SK-N-SH (cell line): ENCODE results near the gene ASB7. TPM values are rescaled to one million over a fixed set of nuclear protein-coding genes. Genes with fewer than 3 reads are reported as not detected.

ENCODE experiments used
- CTCF ChIA-PET: fragments of 300-600, 350-600 bp; formaldehyde crosslinking; extraction: SDS; loops from one replicate; lab custom pipeline; 2021; lab: Yijun Ruan, JAX
- POLR2A ChIA-PET: fragments of 350-600 bp; sonication (Branson Sonifier 250); formaldehyde crosslinking; extraction: SDS; loops from one replicate; lab custom pipeline; 2020; ENCODE audit warnings: antibody characterized with exemption, inconsistent platforms; lab: Yijun Ruan, JAX
- DNase-seq: peaks from one replicate; pipeline ENCODE4 v3.0.0; 2012
- H2AFZ ChIP-seq: fragments of 200-600 bp; sonication (generic); 2 replicates; pipeline ENCODE4 v1.8.1; 2016; ENCODE audit warnings: antibody characterized with exemption, mild to moderate bottlenecking, low read depth
- H3F3A ChIP-seq: fragments of 200-600 bp; sonication (generic); replicated peaks from 2 replicates; pipeline ENCODE3; 2016; ENCODE audit warnings: antibody characterized with exemption, mild to moderate bottlenecking; ENCODE audit not compliant: insufficient read depth
- H3K27ac ChIP-seq, 2 experiments: fragments of 200-500 bp in 1 of 2; fragments of 200-600 bp in 1 of 2; sonication (Bioruptor generic) in 1 of 2; sonication (generic), shearing (Covaris generic) in 1 of 2; 2 replicates each; pipeline versions ENCODE4 v1.5.1 to v1.6.1; 2014 to 2016; ENCODE audit warnings: low read depth in 2 of 2, inconsistent platforms in 1 of 2, low read length in 1 of 2, mild to moderate bottlenecking in 1 of 2, mixed read lengths in 1 of 2
- H3K27me3 ChIP-seq: fragments of 200-600 bp; sonication (generic), shearing (Covaris generic); 2 replicates; pipeline ENCODE4 v1.6.1; 2016; ENCODE audit warnings: mixed run types; ENCODE audit not compliant: insufficient read depth
- H3K36me3 ChIP-seq, 2 experiments: fragments of 200-500 bp in 1 of 2; fragments of 200-600 bp in 1 of 2; sonication (Bioruptor generic) in 1 of 2; sonication (generic) in 1 of 2; replicated peaks in 1 of 2; 2 replicates each; pipeline versions ENCODE3 to v1.5.1; 2014 to 2016; ENCODE audit warnings: low read length in 1 of 2, mild to moderate bottlenecking in 1 of 2; ENCODE audit not compliant: insufficient read depth in 2 of 2, control insufficient read depth in 1 of 2
- H3K4me1 ChIP-seq, 2 experiments: fragments of 200-500 bp in 1 of 2; fragments of 200-600 bp in 1 of 2; sonication (Bioruptor generic) in 1 of 2; sonication (generic), shearing (Covaris generic) in 1 of 2; 2 replicates each; pipeline versions ENCODE4 v1.5.1 to v1.6.1; 2014 to 2016; ENCODE audit warnings: low read depth in 1 of 2, low read length in 1 of 2, mixed run types in 1 of 2; ENCODE audit not compliant: insufficient read depth in 2 of 2, control insufficient read depth in 1 of 2
- H3K4me2 ChIP-seq: fragments of 200-600 bp; sonication (generic), shearing (Covaris generic); 2 replicates; pipeline ENCODE4 v1.6.1; 2017; ENCODE audit warnings: mixed run types
- H3K4me3 ChIP-seq, 2 experiments: fragments of 200-500 bp in 1 of 2; fragments of 200-600 bp in 1 of 2; sonication (Bioruptor generic) in 1 of 2; sonication (generic), shearing (Covaris generic) in 1 of 2; 2 replicates each; pipeline versions ENCODE4 v1.5.1 to v1.8.1; 2014 to 2016; ENCODE audit warnings: low read depth in 2 of 2, inconsistent platforms in 1 of 2, low read length in 1 of 2, mild to moderate bottlenecking in 1 of 2, mixed read lengths in 1 of 2, moderate library complexity in 1 of 2
- H3K79me2 ChIP-seq: fragments of 200-600 bp; sonication (generic); 2 replicates; pipeline ENCODE4 v1.8.1; 2017; ENCODE audit warnings: mild to moderate bottlenecking; ENCODE audit not compliant: insufficient read depth
- H3K9ac ChIP-seq: fragments of 200-600 bp; sonication (generic); 2 replicates; pipeline ENCODE4 v1.6.1; 2017; ENCODE audit warnings: mixed run types
- H3K9me2 ChIP-seq: fragments of 200-600 bp; sonication (generic); 2 replicates; pipeline ENCODE4 v1.6.1; 2017; ENCODE audit warnings: mixed run types
- H3K9me3 ChIP-seq: fragments of 200-600 bp; sonication (generic); 2 replicates; pipeline ENCODE4 v1.6.1; 2017; ENCODE audit warnings: mixed run types, mild to moderate bottlenecking, moderate library complexity
- H4K20me1 ChIP-seq: fragments of 200-600 bp; sonication (generic); 2 replicates; pipeline ENCODE4 v1.6.1; 2017; ENCODE audit warnings: mild to moderate bottlenecking, mixed run types; ENCODE audit not compliant: insufficient read depth
- CHD2 ChIP-seq: fragments of 150-350 bp; IDR thresholded peaks from 2 replicates; pipeline ENCODE4 v1.6.1; 2018; ENCODE audit warnings: low read length; ENCODE audit not compliant: partially characterized antibody
- EZH2phosphoT487 ChIP-seq: fragments of 200-600 bp; sonication (generic); IDR thresholded peaks from 2 replicates; pipeline ENCODE4 v1.6.1; 2017; ENCODE audit warnings: low read depth, mixed run types, mild to moderate bottlenecking, antibody characterized with exemption, moderate library complexity, borderline replicate concordance
- FOSL2 ChIP-seq: IDR thresholded peaks from 2 replicates; pipeline ENCODE4 v1.4.0; 2012; ENCODE audit warnings: low read depth, mild to moderate bottlenecking, moderate library complexity, borderline replicate concordance
- FOXJ3 ChIP-seq: sonication (generic); formaldehyde crosslinking; IDR thresholded peaks from 2 replicates; pipeline ENCODE4 v1.5.1; 2020; ENCODE audit warnings: mild to moderate bottlenecking, missing genetic modification reagents
- GABPA ChIP-seq: IDR thresholded peaks from 2 replicates; pipeline ENCODE4 v1.4.0; 2012; ENCODE audit warnings: low read depth, mild to moderate bottlenecking
- JUND ChIP-seq: IDR thresholded peaks from 2 replicates; pipeline ENCODE4 v1.4.0; 2012
- MXI1 ChIP-seq: IDR thresholded peaks from 2 replicates; pipeline ENCODE4 v1.6.1; 2012; ENCODE audit warnings: mild to moderate bottlenecking, low read depth, low read length, improper control_type of control experiment
- NRF1 ChIP-seq: IDR thresholded peaks from 2 replicates; pipeline ENCODE4 v1.6.1; 2012; ENCODE audit warnings: low read depth, mild to moderate bottlenecking, low read length
- RAD21 ChIP-seq: IDR thresholded peaks from 2 replicates; pipeline ENCODE4 v1.6.1; 2012; ENCODE audit warnings: mild to moderate bottlenecking, low read length
- RFX5 ChIP-seq: IDR thresholded peaks from 2 replicates; pipeline ENCODE4 v1.6.1; 2012; ENCODE audit warnings: mild to moderate bottlenecking, improper control_type of control experiment, low read length
- RXRA ChIP-seq: IDR thresholded peaks from 2 replicates; pipeline ENCODE4 v1.4.0; 2012; ENCODE audit warnings: low read depth, mild to moderate bottlenecking, borderline replicate concordance
- TCF12 ChIP-seq: IDR thresholded peaks from 2 replicates; pipeline ENCODE4 v1.4.0; 2012
- WGBS: methylation state at CpG from one replicate; pipeline ENCODE4 v1.1.6; 2017; ENCODE audit warnings: low lambda C conversion rate; 5-methylcytosine and 5-hydroxymethylcytosine counted together
- polyA plus RNA-seq, 3 experiments: library from polyadenylated mRNA; depleted of rRNA; stranded (reverse); fragments of >200 nt; gene quantifications; 2 replicates each; pipeline ENCODE4 v1.2.3, GENCODE V29; 2012
- TF ChIP-seq, protein P1 (sequence below): IDR thresholded peaks from 2 replicates; pipeline ENCODE4 v1.4.0; 2012; ENCODE audit warnings: low read depth, borderline replicate concordance
- TF ChIP-seq, protein P2 (sequence below): IDR thresholded peaks from 2 replicates; pipeline ENCODE4 v1.4.0; 2012; ENCODE audit warnings: low read depth, borderline replicate concordance
- TF ChIP-seq, protein P3 (sequence below): fragments of 150-350 bp; IDR thresholded peaks from 2 replicates; pipeline ENCODE4 v1.6.1; 2016; ENCODE audit warnings: mild to moderate bottlenecking, low read depth, low read length
- TF ChIP-seq, protein P4 (sequence below): IDR thresholded peaks from 2 replicates; pipeline ENCODE4; 2012

Gene ASB7
- polyA plus RNA-seq, 1 of the 3 experiments (the other 2 are of a cell fraction) = 6.1 TPM

DNA sequence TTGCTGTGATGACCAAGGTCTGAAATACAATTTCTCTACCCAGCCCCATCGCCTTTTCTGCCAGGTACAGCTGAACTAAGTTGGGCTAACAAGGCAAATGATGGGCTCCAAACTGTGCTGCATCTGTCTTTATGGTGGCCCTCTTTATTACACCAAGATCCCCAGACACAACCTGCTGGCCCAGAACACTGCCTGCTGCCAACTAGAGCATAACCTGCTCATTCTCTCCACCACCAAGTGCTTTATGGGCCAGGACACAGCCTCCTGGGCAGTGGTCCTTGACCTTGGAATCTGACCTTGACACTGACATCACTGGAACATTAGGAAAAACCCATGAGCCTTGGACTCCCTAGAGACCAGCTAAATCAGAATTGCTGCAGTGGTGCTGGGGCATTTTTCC is 3.7 kb upstream of the ASB7 start (continued):
- TF ChIP-seq MXI1 = no peak
- TF ChIP-seq TCF12 = no peak
- TF ChIP-seq JUND = no peak

DNA sequence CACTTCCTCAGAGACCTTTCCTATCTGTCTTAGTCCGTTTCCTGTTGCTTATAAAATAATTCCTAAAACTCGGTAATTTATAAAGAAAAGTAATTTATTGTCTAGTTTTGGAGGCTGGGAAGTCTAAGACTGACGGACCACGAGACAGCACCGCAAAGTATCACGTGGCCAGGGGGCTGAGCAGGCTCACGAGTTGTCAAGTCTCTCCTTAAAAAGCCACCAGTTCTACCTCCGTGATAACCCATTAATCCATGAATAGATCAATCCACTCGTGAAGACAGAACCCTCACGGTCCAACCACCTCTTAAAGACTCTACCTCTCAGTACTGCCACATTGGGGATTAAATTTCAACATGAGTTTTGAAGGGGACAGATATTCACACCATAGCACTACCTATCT is 1.2 kb upstream of the ASB7 start:
- no peaks in the 10 kb centered on the region for H3K9me2 ChIP-seq
- no peak for DNase-seq
- WGBS = 5% methylated on average over 10 of the region's 10 CpGs
- H3K79me2 ChIP-seq = peaks cover 88% of the 10 kb centered on the region
- no peaks in the 10 kb centered on the region for H4K20me1 ChIP-seq
- CTCF ChIA-PET = interaction anchor here (0.9 to 3.5 kb wide), 2 partner anchors 251 to 259 kb away, joined by 4 to 18 read pairs; no protein-coding TSS in a partner anchor
- no peaks in the 10 kb centered on the region for H3K27me3 ChIP-seq
- H3K4me1 ChIP-seq = peaks cover 5 to 23% of the 10 kb centered on the region in 2 experiments; a peak in 3 of 4 replicates
- TF ChIP-seq MXI1 = peak; percentile 56
- TF ChIP-seq, protein P1, sequence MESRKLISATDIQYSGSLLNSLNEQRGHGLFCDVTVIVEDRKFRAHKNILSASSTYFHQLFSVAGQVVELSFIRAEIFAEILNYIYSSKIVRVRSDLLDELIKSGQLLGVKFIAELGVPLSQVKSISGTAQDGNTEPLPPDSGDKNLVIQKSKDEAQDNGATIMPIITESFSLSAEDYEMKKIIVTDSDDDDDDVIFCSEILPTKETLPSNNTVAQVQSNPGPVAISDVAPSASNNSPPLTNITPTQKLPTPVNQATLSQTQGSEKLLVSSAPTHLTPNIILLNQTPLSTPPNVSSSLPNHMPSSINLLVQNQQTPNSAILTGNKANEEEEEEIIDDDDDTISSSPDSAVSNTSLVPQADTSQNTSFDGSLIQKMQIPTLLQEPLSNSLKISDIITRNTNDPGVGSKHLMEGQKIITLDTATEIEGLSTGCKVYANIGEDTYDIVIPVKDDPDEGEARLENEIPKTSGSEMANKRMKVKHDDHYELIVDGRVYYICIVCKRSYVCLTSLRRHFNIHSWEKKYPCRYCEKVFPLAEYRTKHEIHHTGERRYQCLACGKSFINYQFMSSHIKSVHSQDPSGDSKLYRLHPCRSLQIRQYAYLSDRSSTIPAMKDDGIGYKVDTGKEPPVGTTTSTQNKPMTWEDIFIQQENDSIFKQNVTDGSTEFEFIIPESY = no peak
- no peak for TF ChIP-seq RXRA
- TF ChIP-seq, protein P2, sequence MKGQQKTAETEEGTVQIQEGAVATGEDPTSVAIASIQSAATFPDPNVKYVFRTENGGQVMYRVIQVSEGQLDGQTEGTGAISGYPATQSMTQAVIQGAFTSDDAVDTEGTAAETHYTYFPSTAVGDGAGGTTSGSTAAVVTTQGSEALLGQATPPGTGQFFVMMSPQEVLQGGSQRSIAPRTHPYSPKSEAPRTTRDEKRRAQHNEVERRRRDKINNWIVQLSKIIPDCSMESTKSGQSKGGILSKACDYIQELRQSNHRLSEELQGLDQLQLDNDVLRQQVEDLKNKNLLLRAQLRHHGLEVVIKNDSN = peak; percentile 38; the same call in 1 of the 2 replicates
- TF ChIP-seq, all 33 proteins: peak for 2
- peak overlapping the region; percentile 85 to 99 for H3K4me3 ChIP-seq
- peak overlapping the region; percentile 83 for H3K4me2 ChIP-seq
- peak overlapping the region in 1 of 2 experiments; percentile 56; a peak in 1 of 4 replicates for H3K27ac ChIP-seq
- no peaks in the 10 kb centered on the region for H3K9me3 ChIP-seq
- peaks cover 18% of the 10 kb centered on the region in 2 experiments for H3K36me3 ChIP-seq
- H3K9ac ChIP-seq = peak overlapping the region; percentile 77
- POLR2A ChIA-PET = no interaction called here
- H3F3A ChIP-seq = no peaks in the 10 kb centered on the region
- peak overlapping the region; percentile 79; the same call in 1 of the 2 replicates for H2AFZ ChIP-seq

DNA sequence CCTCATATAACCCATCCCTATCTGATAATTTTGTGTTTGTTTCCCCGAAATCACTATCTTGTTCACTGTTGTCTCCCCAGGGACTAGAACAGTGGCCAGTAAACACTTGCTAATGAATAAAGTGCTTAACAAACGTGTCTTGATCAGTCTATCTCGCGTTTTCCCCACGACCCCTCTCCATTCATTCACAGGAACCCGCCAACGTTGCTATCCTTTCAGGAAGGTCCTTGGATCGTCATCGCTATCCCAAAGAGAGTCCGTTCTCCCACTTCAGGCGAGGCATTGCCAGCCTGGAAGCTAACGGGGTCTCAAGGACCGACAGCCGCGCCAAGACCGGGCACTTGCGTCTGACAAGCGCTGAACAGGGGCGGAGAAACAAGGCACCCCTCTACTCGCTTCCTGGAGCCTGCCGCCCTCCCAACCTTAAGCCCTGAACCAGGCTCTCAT is 749 bp upstream of the ASB7 start:
- no peak for DNase-seq
- peaks cover 5 to 22% of the 10 kb centered on the region in 2 experiments; a peak in 3 of 4 replicates for H3K4me1 ChIP-seq
- TF ChIP-seq FOSL2 (no peak), TCF12 (no peak), GABPA (no peak), EZH2phosphoT487 (no peak), RAD21 (no peak), RFX5 (no peak), NRF1 (no peak), CHD2 (no peak), FOXJ3 (CRISPR knock-in tag) (no peak)
- TF ChIP-seq, protein P3, sequence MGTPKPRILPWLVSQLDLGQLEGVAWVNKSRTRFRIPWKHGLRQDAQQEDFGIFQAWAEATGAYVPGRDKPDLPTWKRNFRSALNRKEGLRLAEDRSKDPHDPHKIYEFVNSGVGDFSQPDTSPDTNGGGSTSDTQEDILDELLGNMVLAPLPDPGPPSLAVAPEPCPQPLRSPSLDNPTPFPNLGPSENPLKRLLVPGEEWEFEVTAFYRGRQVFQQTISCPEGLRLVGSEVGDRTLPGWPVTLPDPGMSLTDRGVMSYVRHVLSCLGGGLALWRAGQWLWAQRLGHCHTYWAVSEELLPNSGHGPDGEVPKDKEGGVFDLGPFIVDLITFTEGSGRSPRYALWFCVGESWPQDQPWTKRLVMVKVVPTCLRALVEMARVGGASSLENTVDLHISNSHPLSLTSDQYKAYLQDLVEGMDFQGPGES = no peak
- TF ChIP-seq, protein P4, sequence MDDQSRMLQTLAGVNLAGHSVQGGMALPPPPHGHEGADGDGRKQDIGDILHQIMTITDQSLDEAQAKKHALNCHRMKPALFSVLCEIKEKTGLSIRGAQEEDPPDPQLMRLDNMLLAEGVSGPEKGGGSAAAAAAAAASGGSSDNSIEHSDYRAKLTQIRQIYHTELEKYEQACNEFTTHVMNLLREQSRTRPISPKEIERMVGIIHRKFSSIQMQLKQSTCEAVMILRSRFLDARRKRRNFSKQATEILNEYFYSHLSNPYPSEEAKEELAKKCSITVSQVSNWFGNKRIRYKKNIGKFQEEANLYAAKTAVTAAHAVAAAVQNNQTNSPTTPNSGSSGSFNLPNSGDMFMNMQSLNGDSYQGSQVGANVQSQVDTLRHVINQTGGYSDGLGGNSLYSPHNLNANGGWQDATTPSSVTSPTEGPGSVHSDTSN = no peak
- TF ChIP-seq, all 33 proteins: peak for 0
- H3F3A ChIP-seq = no peaks in the 10 kb centered on the region
- WGBS = 3% methylated on average over 16 of the region's 21 CpGs
- ChIA-PET CTCF (interaction anchor here (1.0 to 3.5 kb wide), 3 partner anchors 29 to 406 kb away, joined by 5 to 22 read pairs (median 18); no protein-coding TSS in a partner anchor), POLR2A (interaction anchor here (1.3 kb wide), 1 partner anchor 260 kb away, joined by 3 read pairs; the partner anchor contains the start of gene ADAMTS17)
- H3K27me3 ChIP-seq = no peaks in the 10 kb centered on the region
- no peaks in the 10 kb centered on the region for H3K9me2 ChIP-seq
- no peaks in the 10 kb centered on the region for H3K9me3 ChIP-seq
- H3K36me3 ChIP-seq = peaks cover 21% of the 10 kb centered on the region in 2 experiments
- peak overlapping the region; percentile 79 for H2AFZ ChIP-seq
- H4K20me1 ChIP-seq = no peaks in the 10 kb centered on the region
- H3K27ac ChIP-seq = peak overlapping the region; percentile 56 to 77; a peak in 3 of 4 replicates
- H3K4me2 ChIP-seq = peak overlapping the region; percentile 83
- H3K79me2 ChIP-seq = peaks cover 91% of the 10 kb centered on the region
- peak overlapping the region; percentile 85 to 99 for H3K4me3 ChIP-seq
- peak overlapping the region; percentile 77 for H3K9ac ChIP-seq
